Esophagus mucosa (tissue), 1 donor: ENCODE measurements around the gene SPG11. TPM values are rescaled to one million over a fixed set of nuclear protein-coding genes. Genes with fewer than 3 reads are reported as not detected.
"Not testable (repeated sequence)": the region's sequence is repeated elsewhere in the genome, so short reads cannot be mapped to it uniquely, and the experiment has no call there.

ENCODE experiments used
- ATAC-seq: fragments of 200-7000 bp; cut with Tn5 transposase; one replicate; pipeline ENCODE4 v1.9.1; 2020
- total RNA-seq: library from RNA; stranded (reverse); gene quantifications from one replicate; pipeline ENCODE4 v1.2.4, GENCODE V29; 2023
- donor health status: DM: yes; HTN: yes; CAD: no.

Gene SPG11
- total RNA-seq, 1 donor from 2014 or later: 57.9 TPM

DNA sequence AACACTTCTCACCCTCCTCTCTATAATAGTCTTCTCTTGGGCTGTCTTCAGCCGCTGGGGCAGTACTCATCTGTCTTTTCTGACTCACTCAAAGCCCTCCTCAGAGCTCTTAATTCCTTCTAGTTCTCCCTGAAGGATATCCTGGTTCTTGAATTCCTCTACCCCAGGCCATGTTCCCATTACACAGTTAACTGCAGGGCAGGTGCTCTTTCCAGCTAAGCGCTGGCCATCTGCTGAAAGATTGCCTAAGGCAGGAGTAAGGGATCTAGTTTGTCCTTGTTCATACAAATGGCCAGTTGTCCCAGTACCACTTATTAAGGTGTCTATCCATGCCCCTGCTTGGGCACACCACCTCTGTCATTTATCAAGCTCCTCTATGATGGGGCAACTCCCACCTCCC lies 10.2 kb upstream of the SPG11 start:
- ATAC-seq: no peak

GRCh38 chr15:44670087-44670950 lies 6.9 kb upstream of the SPG11 start:
- ATAC-seq: no peak

DNA sequence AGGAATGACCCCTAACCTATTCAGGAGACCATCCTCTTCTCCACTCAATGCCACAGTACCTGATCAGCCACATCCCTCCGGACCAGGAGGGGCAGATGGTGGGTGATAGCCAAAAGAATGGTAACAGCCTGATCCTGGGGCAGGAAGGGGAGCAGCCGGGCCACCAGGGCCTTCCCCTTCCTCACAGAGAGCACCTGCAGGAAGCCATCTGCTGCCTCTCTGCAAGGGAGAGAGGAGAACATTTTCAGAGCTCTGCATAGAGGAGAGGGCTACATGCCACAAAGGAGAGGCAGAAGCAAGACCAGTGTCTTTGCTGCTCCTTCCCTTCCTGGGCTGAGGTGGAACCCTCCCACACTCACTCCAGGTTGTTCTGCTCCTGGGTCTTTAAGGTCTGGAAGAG lies 5.5 kb upstream of the SPG11 start:
- no peak for ATAC-seq

GRCh38 chr15:44667039-44667360 lies 3.5 kb upstream of the SPG11 start:
- no peak for ATAC-seq

DNA sequence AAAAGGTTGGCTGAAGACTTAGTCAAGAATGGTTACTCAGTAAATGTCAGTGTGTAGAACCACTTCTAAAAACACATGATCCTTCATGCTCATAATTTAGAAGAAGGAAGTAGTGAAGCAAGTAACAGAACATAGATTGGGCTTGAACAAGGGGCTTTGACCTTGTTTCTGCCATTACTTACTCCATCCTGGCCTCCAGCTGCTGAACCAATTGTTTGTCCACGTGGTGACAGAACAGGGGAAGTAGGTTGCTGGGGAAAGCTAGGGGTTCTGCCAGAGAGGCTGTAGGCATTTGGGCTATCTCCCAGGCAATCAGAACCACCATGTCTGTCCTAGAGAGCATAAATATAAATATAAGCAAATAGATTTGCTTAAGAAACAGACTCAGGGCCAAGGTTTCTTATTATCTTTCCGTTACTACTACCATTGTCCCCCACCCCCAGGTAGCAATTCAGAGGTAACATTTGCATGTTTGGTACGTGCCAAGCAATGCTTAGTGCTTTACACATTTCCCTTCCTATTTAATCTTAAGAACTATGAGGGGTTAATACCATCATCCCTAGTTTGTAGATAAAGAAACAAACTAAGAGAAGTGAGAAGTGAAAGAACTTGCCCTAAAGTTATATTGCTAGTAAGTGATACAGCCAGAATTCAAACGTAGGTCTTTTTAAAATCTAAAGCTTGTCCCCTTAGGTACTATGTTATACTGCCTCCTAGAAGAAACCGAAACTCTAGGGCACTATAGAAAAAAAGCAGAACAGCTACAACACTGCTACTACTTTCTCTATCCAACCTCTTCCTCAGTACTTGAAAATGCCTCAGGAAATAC lies 3.0 kb upstream of the SPG11 start:
- no peak for ATAC-seq

DNA sequence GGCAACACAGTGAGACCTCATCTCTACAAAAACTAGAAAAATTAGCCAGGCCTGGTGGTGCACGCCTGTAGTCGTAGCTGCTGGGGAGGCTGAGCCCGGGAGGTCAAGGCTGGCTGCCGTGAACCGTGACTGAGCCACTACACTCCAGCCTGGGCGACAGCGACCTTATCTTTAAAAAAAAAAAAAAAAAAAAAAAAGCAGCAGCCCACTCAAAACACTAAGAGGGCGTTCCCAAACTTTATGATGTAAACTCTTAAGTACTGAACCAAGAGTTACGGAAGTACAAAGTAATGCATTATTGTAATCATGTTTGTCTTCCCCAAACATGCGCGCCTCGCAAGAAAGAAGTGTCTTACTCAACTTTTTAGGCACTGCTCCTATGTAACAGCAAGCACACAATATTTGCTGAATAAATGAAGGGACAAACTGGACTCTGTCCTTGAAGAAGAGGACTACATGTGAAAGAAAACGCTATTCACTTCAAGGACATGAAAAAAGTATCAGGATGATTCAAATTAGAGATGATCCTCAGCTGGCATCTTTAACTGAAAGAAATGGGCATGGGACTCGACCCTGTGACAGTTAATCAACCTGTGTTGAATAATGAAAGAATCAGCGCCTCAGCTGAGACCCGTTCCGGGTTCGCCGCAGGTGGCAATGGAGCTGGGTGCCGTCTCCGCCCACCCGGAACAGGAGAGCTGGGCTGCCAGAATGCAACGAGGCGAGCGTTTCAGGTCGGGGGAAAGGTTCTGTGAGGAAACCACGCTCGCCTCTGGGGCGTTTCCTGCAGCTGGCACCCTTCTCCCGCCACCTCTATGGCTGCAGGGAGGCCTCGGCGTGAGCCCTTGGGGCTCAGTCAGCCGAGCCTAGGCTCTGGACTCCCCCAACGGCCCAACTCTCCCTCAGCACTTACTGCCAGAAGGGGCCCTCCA lies 718 bp downstream of the SPG11 start:
- ATAC-seq: peak; percentile 69

- no peak for ATAC-seq
Observed at GRCh38 chr15:44661576-44661975, 1.9 kb downstream of the SPG11 start.

- ATAC-seq: no peak
Observed at GRCh38 chr15:44659056-44659455, 4.4 kb downstream of the SPG11 start.

DNA sequence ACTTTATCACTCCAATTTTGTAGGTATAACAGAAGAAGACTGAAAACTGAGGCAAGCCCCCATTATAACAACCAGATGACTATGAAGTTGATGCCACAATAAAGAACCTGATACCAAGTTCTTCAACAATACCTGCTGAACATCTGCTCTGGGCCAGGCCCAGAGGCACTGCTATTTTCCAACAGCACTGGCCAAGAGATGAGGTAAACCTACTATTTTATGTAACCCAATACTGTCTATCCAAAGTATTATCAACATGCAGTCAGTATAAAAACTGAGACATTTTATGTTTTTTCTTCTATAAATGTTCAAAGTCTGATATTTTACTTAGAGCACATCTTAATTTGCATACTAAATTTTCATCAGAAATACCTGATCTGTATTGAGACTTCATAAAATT lies 6.1 kb downstream of the SPG11 start:
- ATAC-seq: no peak

DNA sequence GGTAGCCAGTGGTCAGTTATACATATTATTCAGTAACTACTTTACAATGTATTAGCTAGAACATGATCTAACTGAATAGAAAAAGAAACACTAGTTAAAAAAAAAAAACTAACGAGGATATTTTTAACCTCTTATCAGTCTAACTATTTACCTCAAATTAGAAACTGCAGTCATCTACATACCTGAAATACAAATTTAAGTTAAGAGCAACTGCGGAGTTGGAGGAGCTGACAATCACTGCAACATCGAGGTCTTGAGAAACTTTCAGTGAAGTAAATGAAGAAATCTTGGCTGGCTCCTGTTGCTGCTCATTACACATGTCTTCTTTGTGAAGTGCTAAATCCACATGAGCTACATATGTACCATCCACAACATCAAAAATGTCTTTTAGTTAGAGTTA lies 6.5 kb downstream of the SPG11 start:
- ATAC-seq: no peak

- no peak for ATAC-seq
Observed at GRCh38 chr15:44656298-44656697, 7.2 kb downstream of the SPG11 start.

DNA sequence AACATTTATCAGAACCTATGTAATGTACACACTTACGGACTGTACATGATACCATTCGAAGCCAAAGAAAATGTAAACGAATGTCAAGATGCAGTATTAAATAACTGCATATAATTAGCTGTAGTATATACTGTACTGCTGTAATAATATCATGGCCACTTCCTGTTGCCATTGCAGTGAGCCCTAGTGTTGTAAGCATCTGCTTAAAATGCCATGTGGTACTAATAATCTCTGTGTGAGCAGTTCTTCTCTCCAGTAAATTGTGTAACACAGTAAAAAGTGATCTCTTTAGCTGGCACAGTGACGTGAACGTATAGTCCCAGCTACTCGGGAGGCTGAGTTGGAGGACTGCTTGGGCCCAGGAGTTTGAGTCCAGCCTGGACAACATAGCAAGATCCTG lies 8.6 kb downstream of the SPG11 start:
- no peak for ATAC-seq

DNA sequence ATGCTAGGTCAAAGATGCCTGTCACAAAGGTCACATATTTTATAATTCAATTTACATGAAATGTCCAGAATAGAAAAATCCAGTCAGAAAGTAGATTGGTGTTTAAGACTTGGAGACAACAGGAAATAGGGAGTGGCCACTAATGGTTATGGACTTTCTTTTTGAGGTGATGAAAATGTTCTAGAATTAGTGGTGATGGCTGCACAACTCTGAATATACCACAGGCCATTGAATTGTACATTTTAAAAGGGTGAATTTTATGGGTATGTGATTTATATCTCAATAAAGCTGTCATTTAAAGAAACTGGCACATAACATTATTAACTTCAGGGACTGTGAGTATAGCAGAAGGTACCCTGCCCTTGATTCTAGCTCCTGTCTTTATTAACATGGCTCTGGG lies 15.8 kb downstream of the SPG11 start:
- no peak for ATAC-seq

DNA sequence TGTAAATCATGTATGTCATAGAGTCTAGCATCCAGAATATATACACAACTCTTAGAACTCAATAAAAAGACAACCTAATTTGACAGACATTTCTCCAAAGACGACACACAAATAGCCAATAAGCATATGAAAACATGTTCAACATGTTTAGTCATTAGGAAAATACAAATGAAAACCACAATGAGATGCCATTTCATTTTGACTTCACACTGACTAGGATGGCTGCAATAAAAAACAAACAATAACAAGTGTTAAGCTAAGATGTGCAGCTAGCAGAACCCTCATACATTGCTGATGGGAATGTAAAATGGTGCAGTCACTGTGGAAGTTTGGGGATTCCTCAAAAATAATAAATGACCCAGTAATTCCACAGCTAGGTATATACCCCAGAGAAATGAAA lies 16.4 kb downstream of the SPG11 start:
- no peak for ATAC-seq

- no peak for ATAC-seq
Observed at GRCh38 chr15:44646460-44646859, 17.0 kb downstream of the SPG11 start.

DNA sequence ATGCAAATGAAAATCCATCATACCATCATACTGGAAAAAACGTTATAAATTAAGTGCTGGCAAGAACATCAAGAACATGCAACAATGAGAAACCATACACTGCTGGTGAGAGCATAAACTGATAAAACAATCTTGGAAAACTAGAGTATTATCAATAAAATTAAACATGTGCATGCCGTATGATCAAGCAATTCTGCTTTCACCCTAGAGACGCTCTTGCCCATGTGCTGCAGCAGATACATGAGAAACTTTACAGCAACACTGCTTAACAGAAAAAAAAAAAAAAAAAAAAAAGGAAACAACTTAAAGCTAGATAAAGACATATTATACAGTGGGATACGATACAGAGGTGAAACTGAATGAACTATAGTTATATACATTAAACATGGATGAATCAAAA lies 21.8 kb downstream of the SPG11 start:
- no peak for ATAC-seq

DNA sequence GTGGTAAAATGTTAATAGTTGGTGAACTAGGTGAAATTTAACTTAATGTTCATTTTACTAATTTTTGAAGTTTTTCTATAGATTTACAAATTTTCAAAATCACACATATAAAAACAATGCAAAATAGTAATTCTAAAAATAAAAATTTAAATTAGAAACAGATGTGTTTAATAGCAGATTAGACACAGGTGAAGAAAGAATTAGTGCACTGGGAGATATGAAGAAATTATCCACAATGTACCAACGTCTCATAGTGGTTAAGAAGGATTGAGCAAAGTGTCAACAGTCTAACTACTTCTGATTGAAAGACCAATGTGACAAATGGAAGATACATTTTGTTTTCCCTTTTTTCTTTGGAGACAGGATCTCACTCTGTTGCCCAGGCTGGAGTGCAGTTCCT lies 26.5 kb downstream of the SPG11 start:
- no peak for ATAC-seq

- ATAC-seq: peak; percentile 64
Observed at GRCh38 chr15:44633603-44634002, 29.9 kb downstream of the SPG11 start.

- not testable (repeated sequence) for ATAC-seq
Observed at GRCh38 chr15:44625286-44625685, 38.2 kb downstream of the SPG11 start.

DNA sequence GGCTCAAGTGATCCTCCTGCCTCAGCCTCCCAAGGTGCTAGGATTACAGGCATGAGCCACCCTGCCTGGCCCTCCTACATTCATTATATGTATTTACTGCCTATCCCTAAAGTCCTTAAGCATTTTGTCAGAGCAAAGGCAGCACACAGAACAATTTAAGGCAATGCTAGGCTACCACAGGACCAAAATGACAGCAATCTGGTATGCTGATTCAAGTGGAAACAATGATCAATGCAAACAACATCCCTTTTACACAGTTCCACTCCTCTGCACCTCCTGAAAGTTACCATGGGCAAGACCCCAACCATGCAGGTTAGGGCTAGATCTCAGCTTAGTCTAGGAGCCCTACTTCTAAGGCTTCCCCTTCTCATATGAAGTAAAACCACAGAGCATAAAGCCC lies 40.3 kb downstream of the SPG11 start:
- ATAC-seq: no peak

DNA sequence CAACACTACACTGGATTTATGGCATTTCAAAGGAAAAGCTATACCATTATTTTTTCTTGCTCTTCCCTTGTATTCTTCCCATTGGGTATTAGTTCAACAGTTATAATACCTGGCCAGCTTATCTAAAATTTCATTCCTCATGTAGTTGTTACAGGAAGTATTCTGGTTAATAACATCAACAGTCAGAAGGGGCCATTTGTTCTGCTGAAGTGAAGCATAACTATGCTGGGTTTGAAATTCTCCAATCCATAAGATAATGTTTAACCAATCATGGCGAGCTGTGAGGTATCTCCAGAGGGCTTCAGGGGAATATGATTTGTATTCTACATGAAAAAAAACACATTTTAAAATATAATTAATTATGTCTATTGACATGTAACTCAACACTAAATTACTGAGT lies 43.4 kb downstream of the SPG11 start:
- no peak for ATAC-seq

GRCh38 chr15:44616974-44617373 lies 46.5 kb downstream of the SPG11 start:
- ATAC-seq: no peak

GRCh38 chr15:44606740-44607139 lies 56.7 kb downstream of the SPG11 start:
- no peak for ATAC-seq
